ENCODE data around the gene CCDC177.

DNA sequence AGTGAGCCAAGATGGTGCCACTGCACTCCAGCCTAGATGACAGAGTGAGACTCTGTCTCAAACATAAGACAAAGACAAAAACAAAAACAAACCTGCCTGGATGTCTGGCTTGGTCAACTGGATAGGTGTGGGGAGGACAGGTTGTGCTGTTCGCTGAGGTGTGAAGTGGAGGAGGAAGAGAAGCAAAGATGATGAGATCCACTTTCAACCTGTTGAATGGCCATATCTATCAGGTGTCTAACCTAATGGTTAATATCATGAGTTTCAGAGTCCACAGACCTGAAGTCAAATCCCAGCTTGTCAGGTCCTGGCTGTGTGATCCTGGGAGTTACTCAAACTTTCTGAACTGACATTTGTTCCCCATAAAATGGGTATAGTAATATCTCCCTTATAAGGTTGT, 9.7 kb upstream of the CCDC177 start:
- TF ChIP-seq EZH2phosphoT487 (IDR thresholded peaks at IDR 0.05; ENCODE audit: insufficient read depth, low read depth) (no peak), EZH2 (IDR thresholded peaks at IDR 0.05; ENCODE audit: insufficient read depth, poor library complexity, severe bottlenecking) (no peak)
